Glutamatergic neuron (in vitro differentiated cells): Measurements from ENCODE around the gene TBL1XR1. TPM values are rescaled to one million over a fixed set of nuclear protein-coding genes. Genes with fewer than 3 reads are reported as not detected.

ENCODE experiments used
- DNase-seq: peaks from one replicate; pipeline ENCODE4 v3.0.0; 2022
- H3K27ac Mint-ChIP-seq: one replicate; pipeline ENCODE4 v1.8.0; 2020; ENCODE audit warnings: mild to moderate bottlenecking, mixed read lengths, inconsistent platforms; ENCODE audit not compliant: unreplicated experiment
- H3K27me3 Mint-ChIP-seq: one replicate; pipeline ENCODE4 v1.8.0; 2020; ENCODE audit warnings: mild to moderate bottlenecking, moderate library complexity, mixed read lengths, inconsistent platforms; ENCODE audit not compliant: unreplicated experiment
- H3K36me3 Mint-ChIP-seq: one replicate; pipeline ENCODE4 v1.8.0; 2020; ENCODE audit warnings: mild to moderate bottlenecking, mixed read lengths, inconsistent platforms; ENCODE audit not compliant: unreplicated experiment
- H3K4me1 Mint-ChIP-seq: one replicate; pipeline ENCODE4 v1.8.0; 2020; ENCODE audit warnings: mild to moderate bottlenecking, low read depth, mixed read lengths, inconsistent platforms; ENCODE audit not compliant: unreplicated experiment
- H3K4me3 Mint-ChIP-seq: one replicate; pipeline ENCODE4 v1.8.0; 2020; ENCODE audit warnings: mild to moderate bottlenecking, mixed read lengths, inconsistent platforms; ENCODE audit not compliant: unreplicated experiment
- H3K9me3 Mint-ChIP-seq: one replicate; pipeline ENCODE4 v1.8.0; 2020; ENCODE audit warnings: mild to moderate bottlenecking, moderate library complexity, mixed read lengths, inconsistent platforms; ENCODE audit not compliant: unreplicated experiment
- total RNA-seq: library from RNA; stranded (reverse); fragmentation: NEBNext Ultra II Directional; extraction: Animal tissue kit (Norgen Biotek cat#: 25700); gene quantifications from one replicate; pipeline ENCODE4 v1.2.1, GENCODE V29; 2021; ENCODE audit not compliant: unreplicated experiment
- TF ChIP-seq, protein P1 (sequence below): fragments of 200-600 bp; sonication (generic); IDR thresholded peaks from one replicate; pipeline ENCODE4 v1.5.0; 2021; ENCODE audit not compliant: partially characterized antibody, unreplicated experiment

Gene TBL1XR1
- total RNA-seq, 1 donor from 2014 or later, result 101 TPM

DNA sequence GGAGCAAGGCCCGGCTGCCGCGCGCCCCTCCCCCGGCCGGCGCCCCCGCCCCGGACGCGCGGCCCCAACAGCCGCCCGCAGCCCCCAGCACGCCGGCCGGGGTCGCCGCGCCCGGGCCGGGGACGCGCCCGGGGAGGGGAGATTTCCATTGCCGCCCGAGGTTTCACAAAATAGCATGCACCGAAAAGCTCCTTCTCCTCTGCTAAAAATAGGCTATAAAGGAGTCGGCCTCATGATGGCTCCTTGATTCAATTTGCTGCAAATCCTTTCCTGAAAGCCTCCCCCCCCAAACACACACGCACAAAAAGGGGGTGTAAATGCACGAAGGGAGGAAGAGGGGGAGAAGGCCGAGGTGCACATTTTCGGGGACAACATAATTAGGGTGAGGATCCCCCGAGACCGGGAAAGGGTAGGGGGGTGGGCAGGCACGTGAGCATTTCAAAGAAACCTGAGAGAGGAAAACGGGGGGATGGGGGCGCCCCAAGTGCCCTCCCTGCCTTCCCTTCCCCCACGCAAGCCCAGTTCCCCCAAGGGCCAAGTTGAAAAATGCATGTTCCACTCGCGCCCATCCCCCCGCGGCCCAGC, 734 bp downstream of the TBL1XR1 start:
- peaks cover 8% of the 10 kb centered on the region for H3K27me3 Mint-ChIP-seq
- peak overlapping the region; percentile 99 for H3K4me3 Mint-ChIP-seq
- peak; percentile 39 for DNase-seq
- H3K27ac Mint-ChIP-seq, result peak overlapping the region; percentile 97
- TF ChIP-seq, protein P1, sequence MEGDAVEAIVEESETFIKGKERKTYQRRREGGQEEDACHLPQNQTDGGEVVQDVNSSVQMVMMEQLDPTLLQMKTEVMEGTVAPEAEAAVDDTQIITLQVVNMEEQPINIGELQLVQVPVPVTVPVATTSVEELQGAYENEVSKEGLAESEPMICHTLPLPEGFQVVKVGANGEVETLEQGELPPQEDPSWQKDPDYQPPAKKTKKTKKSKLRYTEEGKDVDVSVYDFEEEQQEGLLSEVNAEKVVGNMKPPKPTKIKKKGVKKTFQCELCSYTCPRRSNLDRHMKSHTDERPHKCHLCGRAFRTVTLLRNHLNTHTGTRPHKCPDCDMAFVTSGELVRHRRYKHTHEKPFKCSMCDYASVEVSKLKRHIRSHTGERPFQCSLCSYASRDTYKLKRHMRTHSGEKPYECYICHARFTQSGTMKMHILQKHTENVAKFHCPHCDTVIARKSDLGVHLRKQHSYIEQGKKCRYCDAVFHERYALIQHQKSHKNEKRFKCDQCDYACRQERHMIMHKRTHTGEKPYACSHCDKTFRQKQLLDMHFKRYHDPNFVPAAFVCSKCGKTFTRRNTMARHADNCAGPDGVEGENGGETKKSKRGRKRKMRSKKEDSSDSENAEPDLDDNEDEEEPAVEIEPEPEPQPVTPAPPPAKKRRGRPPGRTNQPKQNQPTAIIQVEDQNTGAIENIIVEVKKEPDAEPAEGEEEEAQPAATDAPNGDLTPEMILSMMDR, result no peak
- H3K36me3 Mint-ChIP-seq, result no peaks in the 10 kb centered on the region
- peaks cover 22% of the 10 kb centered on the region for H3K9me3 Mint-ChIP-seq
- peaks cover 16% of the 10 kb centered on the region for H3K4me1 Mint-ChIP-seq

DNA sequence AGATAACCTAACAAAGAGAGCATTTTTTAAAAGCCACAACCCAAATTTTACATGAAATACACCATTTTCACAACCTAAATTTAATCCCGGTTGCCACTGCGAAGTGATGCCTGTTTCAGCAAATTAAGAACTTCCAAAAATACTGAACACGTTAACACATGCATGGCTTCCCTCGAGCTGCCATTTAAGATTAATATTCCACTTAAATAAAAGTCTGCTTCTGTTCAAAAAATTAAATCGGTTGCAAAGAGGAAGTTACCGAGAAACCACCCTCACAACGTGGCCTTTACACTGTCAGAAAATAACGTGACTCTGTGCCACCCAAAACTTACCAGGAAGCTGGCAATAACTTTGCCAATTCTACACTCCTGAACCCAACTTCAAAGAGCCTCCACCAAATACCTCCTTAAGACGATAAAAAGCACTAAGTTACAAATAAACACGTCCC, 1.2 kb downstream of the TBL1XR1 start:
- H3K36me3 Mint-ChIP-seq, result no peaks in the 10 kb centered on the region
- TF ChIP-seq, protein P1, result no peak
- peak overlapping the region; percentile 94 for H3K27ac Mint-ChIP-seq
- peak overlapping the region; percentile 99 for H3K4me3 Mint-ChIP-seq
- H3K27me3 Mint-ChIP-seq, result peaks cover 8% of the 10 kb centered on the region
- H3K9me3 Mint-ChIP-seq, result peaks cover 22% of the 10 kb centered on the region
- DNase-seq, result no peak
- peaks cover 16% of the 10 kb centered on the region for H3K4me1 Mint-ChIP-seq

DNA sequence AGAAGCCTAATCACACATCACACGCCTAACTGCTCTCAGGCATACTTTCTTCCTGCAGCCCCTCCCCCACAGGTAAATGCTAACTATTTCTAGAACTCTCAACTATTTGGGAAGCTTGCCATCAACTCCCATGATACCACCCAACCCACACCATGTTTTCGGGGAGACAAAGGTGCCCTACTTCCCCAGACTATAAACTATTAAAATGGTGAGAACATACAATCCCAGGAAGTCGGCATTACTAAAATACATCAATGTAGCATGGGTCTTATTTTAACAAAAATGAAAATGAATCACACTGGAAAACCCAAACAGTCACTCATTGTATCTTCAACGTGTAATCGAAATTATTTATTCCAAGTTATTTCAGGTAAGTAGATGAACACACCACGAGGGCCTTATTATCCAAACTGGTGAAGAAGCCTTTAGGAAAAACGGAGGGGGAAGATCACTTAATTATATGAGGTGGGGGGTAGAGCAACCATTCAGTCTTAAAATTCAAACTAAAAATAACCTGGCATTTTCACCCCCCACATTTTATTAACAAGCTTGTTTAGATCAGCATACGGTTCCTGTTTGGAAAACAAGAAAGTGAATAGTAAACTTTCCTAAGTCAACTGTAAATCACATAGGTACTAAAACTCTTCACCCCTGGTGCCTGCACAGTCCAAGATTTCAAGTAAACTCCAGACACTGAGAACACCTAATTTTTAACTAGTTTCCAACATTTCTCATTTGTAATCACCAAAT, 1.9 kb downstream of the TBL1XR1 start:
- Mint-ChIP-seq H3K9me3 (peaks cover 22% of the 10 kb centered on the region), H3K27me3 (peaks cover 8% of the 10 kb centered on the region), H3K4me3 (peak overlapping the region; percentile 99), H3K36me3 (no peaks in the 10 kb centered on the region), H3K4me1 (peaks cover 18% of the 10 kb centered on the region), H3K27ac (peak overlapping the region; percentile 94)
- no peak for DNase-seq
- TF ChIP-seq, protein P1, result no peak

DNA sequence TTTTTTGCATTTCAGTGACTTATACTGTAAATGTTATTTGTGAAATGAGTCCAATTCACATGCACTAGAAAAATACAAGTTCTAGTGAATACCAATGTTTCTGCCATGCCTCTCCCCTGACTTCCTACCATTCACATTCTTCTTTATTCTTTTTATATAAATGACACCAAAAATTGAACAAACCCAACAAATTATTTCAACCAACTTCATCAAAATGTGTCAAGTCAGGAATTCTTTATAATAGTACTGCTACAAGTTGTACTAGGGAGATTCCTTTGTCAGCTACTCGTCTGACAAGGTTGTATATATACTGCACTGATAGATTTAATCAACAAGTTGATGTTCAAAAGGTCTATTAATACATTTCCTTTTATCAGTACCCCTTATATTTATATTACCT, 3.0 kb downstream of the TBL1XR1 start:
- H3K9me3 Mint-ChIP-seq, result peaks cover 22% of the 10 kb centered on the region
- DNase-seq, result no peak
- TF ChIP-seq, protein P1, result no peak
- peaks cover 8% of the 10 kb centered on the region for H3K27me3 Mint-ChIP-seq
- H3K4me3 Mint-ChIP-seq, result peak overlapping the region; percentile 99
- H3K27ac Mint-ChIP-seq, result no peak overlapping the region
- peaks cover 18% of the 10 kb centered on the region for H3K4me1 Mint-ChIP-seq
- H3K36me3 Mint-ChIP-seq, result no peaks in the 10 kb centered on the region
